Measurements from ENCODE around the gene NPPC. TPM values are rescaled to one million over a fixed set of nuclear protein-coding genes. Genes with fewer than 3 reads are reported as not detected.

The NPPC gene
- total RNA-seq, 1 donor from 2014 or later = 0.66 TPM

DNA sequence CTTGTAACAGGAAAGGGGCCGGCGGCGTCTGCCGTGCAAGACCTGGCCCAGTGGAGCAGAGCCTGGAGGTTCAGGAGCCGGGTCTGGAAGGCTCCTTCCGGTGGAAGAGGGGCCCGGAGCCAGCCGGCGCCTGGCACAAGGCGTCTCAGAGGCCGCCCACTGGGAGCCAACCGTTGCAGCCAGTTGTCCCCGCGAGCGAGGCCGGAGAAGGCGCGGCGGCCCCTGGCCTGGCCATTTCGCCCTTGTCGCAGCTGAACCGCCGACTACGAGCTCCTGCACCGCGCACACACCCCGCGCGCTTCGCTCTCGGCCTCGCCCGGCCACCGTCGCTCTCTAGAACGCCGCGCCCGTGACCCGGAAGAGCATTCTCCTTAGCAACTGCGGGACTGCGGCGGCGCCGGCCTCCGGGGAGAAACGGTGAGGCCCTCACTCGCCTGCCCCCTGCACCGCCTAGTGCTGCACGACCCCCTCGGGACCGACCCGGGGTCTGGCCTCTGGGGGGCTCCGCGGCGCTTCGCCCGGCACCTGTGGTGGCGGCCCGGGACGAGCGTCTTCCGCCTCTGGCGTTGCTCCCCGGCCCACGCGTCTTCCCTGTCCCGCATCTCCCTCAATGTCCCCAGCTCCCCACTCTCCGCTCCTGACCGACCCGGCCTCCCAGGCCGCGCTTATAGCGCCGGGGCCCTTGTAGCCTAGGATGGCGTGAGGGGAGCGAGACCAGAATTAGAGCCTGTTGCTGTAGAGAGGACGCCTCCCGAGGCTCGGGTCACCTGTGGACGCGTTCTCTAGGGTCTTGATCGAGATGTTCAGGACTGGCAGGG lies 35.4 kb upstream of the NPPC start, which contains the start of gene DIS3L2:
TSS of gene DIS3L2 (plus strand) at position 365 of the 818 bp plus-strand sequence. CDS start 53,215 bp downstream, outside the sequence.
- TF ChIP-seq, protein P1, sequence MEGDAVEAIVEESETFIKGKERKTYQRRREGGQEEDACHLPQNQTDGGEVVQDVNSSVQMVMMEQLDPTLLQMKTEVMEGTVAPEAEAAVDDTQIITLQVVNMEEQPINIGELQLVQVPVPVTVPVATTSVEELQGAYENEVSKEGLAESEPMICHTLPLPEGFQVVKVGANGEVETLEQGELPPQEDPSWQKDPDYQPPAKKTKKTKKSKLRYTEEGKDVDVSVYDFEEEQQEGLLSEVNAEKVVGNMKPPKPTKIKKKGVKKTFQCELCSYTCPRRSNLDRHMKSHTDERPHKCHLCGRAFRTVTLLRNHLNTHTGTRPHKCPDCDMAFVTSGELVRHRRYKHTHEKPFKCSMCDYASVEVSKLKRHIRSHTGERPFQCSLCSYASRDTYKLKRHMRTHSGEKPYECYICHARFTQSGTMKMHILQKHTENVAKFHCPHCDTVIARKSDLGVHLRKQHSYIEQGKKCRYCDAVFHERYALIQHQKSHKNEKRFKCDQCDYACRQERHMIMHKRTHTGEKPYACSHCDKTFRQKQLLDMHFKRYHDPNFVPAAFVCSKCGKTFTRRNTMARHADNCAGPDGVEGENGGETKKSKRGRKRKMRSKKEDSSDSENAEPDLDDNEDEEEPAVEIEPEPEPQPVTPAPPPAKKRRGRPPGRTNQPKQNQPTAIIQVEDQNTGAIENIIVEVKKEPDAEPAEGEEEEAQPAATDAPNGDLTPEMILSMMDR (IDR thresholded peaks at IDR 0.05; ENCODE audit: insufficient read depth, low read depth, low read length) = no peak
- no peak for TF ChIP-seq EZH2 (IDR thresholded peaks at IDR 0.05; ENCODE audit: insufficient read depth, low read length)
- Histone ChIP-seq H4K20me1 (ENCODE audit: insufficient read depth, low read length) (peaks cover 13% of the 10 kb centered on the region), H3K9ac (ENCODE audit: low read length) (peak within 1 kb of the TSS; percentile 89), H3K9me3 (ENCODE audit: insufficient read depth, low read depth, low read length) (no peaks in the 10 kb centered on the region), H3K36me3 (ENCODE audit: insufficient read depth, low read length) (no peaks in the 10 kb centered on the region), H3K27me3 (ENCODE audit: insufficient read depth, low read length) (peaks cover 2% of the 10 kb centered on the region), H3K79me2 (ENCODE audit: insufficient read depth, low read length) (peaks cover 44% of the 10 kb centered on the region), H3K27ac (ENCODE audit: low read depth, low read length) (peak within 1 kb of the TSS; percentile 77), H3K4me2 (ENCODE audit: low read length) (peak within 1 kb of the TSS; percentile 91), H3K4me3 (ENCODE audit: insufficient read depth, low read depth, low read length) (peak within 1 kb of the TSS; percentile 86), H2AFZ (ENCODE audit: low read depth, low read length) (peak within 1 kb of the TSS; percentile 88), H3K4me1 (ENCODE audit: insufficient read depth, low read length) (peaks cover 4% of the 10 kb centered on the region)
- Mint-ChIP-seq H3K4me3 (ENCODE audit: unreplicated experiment) (peak within 1 kb of the TSS; percentile 93), H3K27me3 (ENCODE audit: low read depth, unreplicated experiment) (no peaks in the 10 kb centered on the region), H3K36me3 (ENCODE audit: low read depth, unreplicated experiment) (peaks cover 3% of the 10 kb centered on the region), H3K9me3 (ENCODE audit: unreplicated experiment) (peaks cover 4% of the 10 kb centered on the region), H3K4me1 (ENCODE audit: low read depth, unreplicated experiment) (peaks cover 5% of the 10 kb centered on the region), H3K27ac (ENCODE audit: unreplicated experiment) (peak within 1 kb of the TSS; percentile 85)
- FAIRE-seq (no peak), DNase-seq (ENCODE audit: low read depth) (peak; percentile 74)

DNA sequence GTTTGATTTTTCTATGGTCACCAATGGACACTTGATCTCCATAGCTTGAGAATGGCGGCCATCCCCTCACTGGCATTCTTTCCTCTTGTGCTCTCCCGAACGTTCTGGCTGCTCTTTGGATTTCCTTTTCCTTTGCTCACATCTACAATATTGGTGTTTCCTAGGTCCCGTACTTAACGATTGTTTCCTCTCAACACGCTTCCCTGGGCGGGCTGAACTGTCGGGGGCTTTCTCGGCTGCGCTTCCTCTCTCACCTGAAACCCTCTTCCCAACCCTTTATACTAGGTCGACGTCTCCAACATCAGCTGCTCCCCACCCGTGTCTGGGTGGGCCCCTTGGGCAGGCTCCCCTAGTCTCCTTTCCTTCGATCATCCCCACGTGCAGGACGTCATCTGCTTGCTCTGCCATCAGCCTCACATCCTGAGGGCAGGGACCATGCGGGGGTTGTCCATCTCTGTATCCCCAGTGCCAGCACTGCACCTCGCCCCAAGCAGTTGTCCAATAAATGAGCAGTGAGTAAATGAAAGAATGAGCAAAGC lies 34.7 kb upstream of the NPPC start:
- Mint-ChIP-seq H3K4me1 (ENCODE audit: low read depth, unreplicated experiment) (peaks cover 5% of the 10 kb centered on the region), H3K27ac (ENCODE audit: unreplicated experiment) (peak overlapping the region; percentile 85), H3K9me3 (ENCODE audit: unreplicated experiment) (peaks cover 4% of the 10 kb centered on the region), H3K4me3 (ENCODE audit: unreplicated experiment) (peak overlapping the region; percentile 93), H3K27me3 (ENCODE audit: low read depth, unreplicated experiment) (no peaks in the 10 kb centered on the region), H3K36me3 (ENCODE audit: low read depth, unreplicated experiment) (peaks cover 3% of the 10 kb centered on the region)
- peaks cover 4% of the 10 kb centered on the region for H3K4me1 ChIP-seq (ENCODE audit: insufficient read depth, low read length)
- peaks cover 13% of the 10 kb centered on the region for H4K20me1 ChIP-seq (ENCODE audit: insufficient read depth, low read length)
- peak overlapping the region; percentile 86 for H3K4me3 ChIP-seq (ENCODE audit: insufficient read depth, low read depth, low read length)
- peak overlapping the region; percentile 89 for H3K9ac ChIP-seq (ENCODE audit: low read length)
- peak overlapping the region; percentile 77 for H3K27ac ChIP-seq (ENCODE audit: low read depth, low read length)
- FAIRE-seq (no peak), DNase-seq (ENCODE audit: low read depth) (no peak)
- no peaks in the 10 kb centered on the region for H3K36me3 ChIP-seq (ENCODE audit: insufficient read depth, low read length)
- H2AFZ ChIP-seq (ENCODE audit: low read depth, low read length) = peak overlapping the region; percentile 88
- peak overlapping the region; percentile 91 for H3K4me2 ChIP-seq (ENCODE audit: low read length)
- peaks cover 40% of the 10 kb centered on the region for H3K79me2 ChIP-seq (ENCODE audit: insufficient read depth, low read length)
- H3K9me3 ChIP-seq (ENCODE audit: insufficient read depth, low read depth, low read length) = no peaks in the 10 kb centered on the region
- TF ChIP-seq, protein P1 (IDR thresholded peaks at IDR 0.05; ENCODE audit: insufficient read depth, low read depth, low read length) = no peak
- no peak for TF ChIP-seq EZH2 (IDR thresholded peaks at IDR 0.05; ENCODE audit: insufficient read depth, low read length)
- peaks cover 6% of the 10 kb centered on the region for H3K27me3 ChIP-seq (ENCODE audit: insufficient read depth, low read length)

Measured in astrocyte (in vitro differentiated cells and primary cell).